HCT116 (cell line): ENCODE results near the gene SACM1L. TPM values are rescaled to one million over a fixed set of nuclear protein-coding genes. Genes with fewer than 3 reads are reported as not detected.

ENCODE experiments used
- ATAC-seq: fragments of 200-7000 bp; cut with Tn5 transposase; 2 replicates; pipeline ENCODE4 v1.9.1; 2020; ENCODE audit warnings: mild to moderate bottlenecking, moderate library complexity
- BruUV-seq: library from RNA; stranded (reverse); fragments of 400-500 nt; replicated peaks from 2 replicates; lab custom pipeline; 2021; lab: Mats Ljungman, UMichigan
- CTCF ChIA-PET: fragments of 300-600 bp; sonication (Branson Sonifier 250); formaldehyde crosslinking; loops from one replicate; lab custom pipeline; 2021; ENCODE audit warnings: antibody characterized with exemption; lab: Charles Lee
- POLR2A ChIA-PET: fragments of 300-600, 350-600 bp; sonication (Branson Sonifier 250); formaldehyde crosslinking; loops from one replicate; lab custom pipeline; 2021; ENCODE audit warnings: antibody characterized with exemption; lab: Charles Lee
- RAD21 ChIA-PET, 2 experiments: fragments of 300-600 bp; sonication (Branson Sonifier 250); formaldehyde crosslinking; loops; one replicate each; lab custom pipeline; 2023; ENCODE audit warnings: low total read pairs in 2 of 2; ENCODE audit not compliant: uncharacterized antibody in 2 of 2, unreplicated experiment in 2 of 2, low non-redundant PET in 1 of 2; lab: Charles Lee
- DNase-seq: peaks from one replicate; pipeline ENCODE4 v3.0.0-alpha.2; 2010; ENCODE audit warnings: low read depth, low spot score
- H2AFZ ChIP-seq: fragments of 200-600 bp; shearing (Covaris generic), sonication (generic); 2 replicates; pipeline ENCODE4 v1.6.1; 2017; ENCODE audit warnings: low read depth, mixed run types, mixed read lengths, antibody characterized with exemption, low read length; ENCODE audit not compliant: poor library complexity, severe bottlenecking
- H3K27ac ChIP-seq: 2 replicates; pipeline ENCODE4 v1.5.1; 2012; ENCODE audit warnings: low read depth, low read length
- H3K27me3 ChIP-seq: fragments of 200-600 bp; sonication (generic); 2 replicates; pipeline ENCODE4 v1.6.1; 2016; ENCODE audit warnings: mixed run types, low read length, mixed read lengths; ENCODE audit not compliant: insufficient read depth
- H3K36me3 ChIP-seq, 2 experiments: fragments of 200-500 bp in 1 of 2; fragments of 200-600 bp in 1 of 2; sonication (Bioruptor generic) in 1 of 2; sonication (generic) in 1 of 2; 2 replicates each; pipeline versions ENCODE4 v1.5.1 to v1.6.1; 2014 to 2016; ENCODE audit warnings: low read length in 2 of 2, inconsistent platforms in 1 of 2, mixed read lengths in 1 of 2, mixed run types in 1 of 2; ENCODE audit not compliant: insufficient read depth in 2 of 2, control insufficient read depth in 1 of 2
- H3K4me1 ChIP-seq, 2 experiments: fragments of 200-600 bp in 1 of 2; sonication (generic) in 1 of 2; 2 replicates each; pipeline versions ENCODE4 v1.5.1 to v1.6.1; 2012 to 2017; ENCODE audit warnings: low read length in 2 of 2, inconsistent platforms in 1 of 2, mild to moderate bottlenecking in 1 of 2, mixed read lengths in 1 of 2, mixed run types in 1 of 2, moderate library complexity in 1 of 2; ENCODE audit not compliant: insufficient read depth in 2 of 2, control insufficient read depth in 1 of 2
- H3K4me2 ChIP-seq: fragments of 200-600 bp; sonication (generic); 2 replicates; pipeline ENCODE4 v1.6.1; 2017; ENCODE audit warnings: mixed run types, low read length, mixed read lengths
- H3K4me3 ChIP-seq, 2 experiments: fragments of 200-600 bp in 1 of 2; sonication (generic) in 1 of 2; replicated peaks in 1 of 2; 2 replicates each; pipeline ENCODE4 v1.5.1; 2011 to 2016; ENCODE audit warnings: low read length in 2 of 2, control low read depth in 1 of 2, low read depth in 1 of 2, mild to moderate bottlenecking in 1 of 2, mixed read lengths in 1 of 2, mixed run types in 1 of 2
- H3K79me2 ChIP-seq: fragments of 200-600 bp; sonication (generic); 2 replicates; pipeline ENCODE4 v1.6.1; 2017; ENCODE audit warnings: mild to moderate bottlenecking, mixed run types, low read length, moderate library complexity, mixed read lengths; ENCODE audit not compliant: insufficient read depth
- H3K9ac ChIP-seq: fragments of 200-600 bp; sonication (generic); 2 replicates; pipeline ENCODE4 v1.6.1; 2016; ENCODE audit warnings: low read length, mixed read lengths
- H3K9me2 ChIP-seq: fragments of 200-600 bp; sonication (generic), shearing (Covaris generic); 2 replicates; pipeline ENCODE4 v1.6.1; 2017; ENCODE audit warnings: mixed run types, mild to moderate bottlenecking, moderate library complexity; ENCODE audit not compliant: insufficient read depth
- H3K9me3 ChIP-seq, 2 experiments: fragments of 200-500 bp in 1 of 2; fragments of 200-600 bp in 1 of 2; sonication (Bioruptor generic) in 1 of 2; sonication (generic) in 1 of 2; 2 replicates each; pipeline ENCODE4 v1.6.1; 2014 to 2017; ENCODE audit warnings: low read length in 2 of 2, mixed read lengths in 2 of 2, inconsistent platforms in 1 of 2, low read depth in 1 of 2, mild to moderate bottlenecking in 1 of 2, mixed run types in 1 of 2, moderate library complexity in 1 of 2; ENCODE audit not compliant: control insufficient read depth in 1 of 2, insufficient read depth in 1 of 2
- H4K20me1 ChIP-seq: fragments of 200-600 bp; sonication (generic), shearing (Covaris generic); 2 replicates; pipeline ENCODE4 v1.6.1; 2017; ENCODE audit warnings: mixed run types, mild to moderate bottlenecking, moderate library complexity; ENCODE audit not compliant: insufficient read depth
- ATF3 ChIP-seq: IDR thresholded peaks from 2 replicates; pipeline ENCODE4 v1.6.1; 2012
- CBX3 ChIP-seq: IDR thresholded peaks from 2 replicates; pipeline ENCODE4 v1.6.1; 2012; ENCODE audit warnings: low read depth
- CEBPB ChIP-seq: IDR thresholded peaks from 2 replicates; pipeline ENCODE4 v1.6.1; 2012; ENCODE audit warnings: low read depth
- CTCF ChIP-seq, 3 experiments: fragments of 200-600 bp in 1 of 3; sonication (generic) in 1 of 3; IDR thresholded peaks in 2 of 3; conservative IDR thresholded peaks in 1 of 3; 2 replicates each; pipeline ENCODE4 v1.5.1; 2012 to 2017; ENCODE audit warnings: low read depth in 2 of 3, low read length in 2 of 3, antibody characterized with exemption in 1 of 3, borderline replicate concordance in 1 of 3, control low read depth in 1 of 3, mild to moderate bottlenecking in 1 of 3, mixed read lengths in 1 of 3, mixed run types in 1 of 3, moderate library complexity in 1 of 3; ENCODE audit not compliant: insufficient read depth in 1 of 3
- ELF1 ChIP-seq: IDR thresholded peaks from 2 replicates; pipeline ENCODE4 v1.6.1; 2012; ENCODE audit warnings: low read depth, borderline replicate concordance
- EZH2 ChIP-seq: fragments of 200-600 bp; sonication (generic); IDR thresholded peaks from 2 replicates; pipeline ENCODE4 v1.6.1; 2017; ENCODE audit warnings: antibody characterized with exemption, mixed run types
- POLR2AphosphoS5 ChIP-seq: IDR thresholded peaks from 2 replicates; pipeline ENCODE4 v1.6.1; 2011; ENCODE audit warnings: mild to moderate bottlenecking, low read depth, low read length, moderate library complexity
- REST ChIP-seq: IDR thresholded peaks from 2 replicates; pipeline ENCODE4 v1.6.1; 2012; ENCODE audit warnings: low read depth
- SIN3A ChIP-seq: IDR thresholded peaks from 2 replicates; pipeline ENCODE4 v1.6.1; 2012; ENCODE audit warnings: low read depth
- SP1 ChIP-seq: IDR thresholded peaks from 2 replicates; pipeline ENCODE4 v1.6.1; 2012; ENCODE audit warnings: low read depth
- TCF7L2 ChIP-seq: IDR thresholded peaks from 2 replicates; pipeline ENCODE4 v1.7.0; 2011; ENCODE audit warnings: borderline replicate concordance, inconsistent platforms; ENCODE audit not compliant: insufficient read depth, insufficient read length; ENCODE audit errors: extremely low read depth
- ZBTB33 ChIP-seq: IDR thresholded peaks from 2 replicates; pipeline ENCODE4 v1.6.1; 2011; ENCODE audit warnings: mild to moderate bottlenecking, low read length, moderate library complexity; ENCODE audit not compliant: insufficient replicate concordance; ENCODE audit errors: extremely low read depth
- ZFX ChIP-seq: fragments of 450-650 bp; IDR thresholded peaks from 2 replicates; pipeline ENCODE4 v1.6.1; 2017
- intact Hi-C: fragments of 100-400 bp; cut with micrococcal nuclease; formaldehyde crosslinking; loops from 2 replicates; pipeline ENCODE4 v1.10.0; 2022
- total RNA-seq: library from RNA; stranded (reverse); gene quantifications from one replicate; pipeline ENCODE4 v1.2.1, GENCODE V29; 2021; ENCODE audit not compliant: unreplicated experiment

SACM1L gene
- total RNA-seq, 1 experiment from 2014 or later: 27.3 TPM

- no peak for DNase-seq
- intact Hi-C loops: loop anchor here (10.0 kb wide), 1 partner anchor 612 kb away; the partner anchor contains the start of gene CCR5
- Histone ChIP-seq H3K9ac (no peak overlapping the region), H3K9me3 (no peaks in the 10 kb centered on the region), H3K36me3 (no peaks in the 10 kb centered on the region), H3K27me3 (no peaks in the 10 kb centered on the region), H3K4me1 (peaks cover 10 to 18% of the 10 kb centered on the region in 2 experiments; a peak in 3 of 4 replicates), H4K20me1 (no peaks in the 10 kb centered on the region), H3K79me2 (no peaks in the 10 kb centered on the region), H3K27ac (no peak overlapping the region), H3K4me3 (no peak overlapping the region), H2AFZ (no peak overlapping the region), H3K4me2 (no peak overlapping the region), H3K9me2 (no peaks in the 10 kb centered on the region)
- BruUV-seq: no TSS peak
- ATAC-seq: no peak
- RAD21 ChIA-PET: no interaction called here
- no peak for TF ChIP-seq ATF3
- TF ChIP-seq CEBPB: no peak
- TF ChIP-seq CTCF (IDR thresholded peaks at IDR 0.05 in 2 of 3, conservative IDR thresholded peaks at IDR 0.05 in 1 of 3; ENCODE audit: borderline replicate concordance in 1 of 3, insufficient read depth in 1 of 3, low read depth in 2 of 3, low read length in 2 of 3): no peak
- no peak for TF ChIP-seq POLR2AphosphoS5
- TF ChIP-seq ZFX: no peak
- no peak for TF ChIP-seq REST
- no peak for TF ChIP-seq ZBTB33
- no peak for TF ChIP-seq CBX3
- no peak for TF ChIP-seq SP1
- TF ChIP-seq ELF1: no peak
- no peak for TF ChIP-seq EZH2
- no peak for TF ChIP-seq TCF7L2
- TF ChIP-seq SIN3A: no peak
- CTCF ChIA-PET: interaction anchor here (0.9 to 5.7 kb wide), 3 partner anchors 69 to 313 kb away, joined by 3 to 65 read pairs (median 3); no protein-coding TSS in a partner anchor
- POLR2A ChIA-PET: no interaction called here
These were observed 73.6 kb downstream of the SACM1L start for GRCh38 chr3:45762647-45763302.
